ENCODE measurements around the gene CBLB. TPM values are rescaled to one million over a fixed set of nuclear protein-coding genes. Genes with fewer than 3 reads are reported as not detected.

Gene CBLB
- total RNA-seq, 5 donors from 2014 or later (not counting 1 experiment from before 2014, with no cell fraction given): 81.3 to 120 (median 99.6) TPM

- no peaks in the 10 kb centered on the region for H3K9me3 ChIP-seq
- H3K36me3 ChIP-seq (ENCODE audit: control insufficient read depth in 2 of 2, extremely low read depth in 1 of 2, insufficient read depth in 1 of 2, low read length in 1 of 2): peaks cover 0 to 2% of the 10 kb centered on the region in 2 donors
- POLR2A ChIA-PET: interaction anchor here in 1 of 2 donors (0.5 to 1.6 kb wide), 4 partner anchors 14 to 58 kb away, joined by 3 to 6 read pairs (median 3); no protein-coding TSS in a partner anchor
- DNase-seq: no peak
- no peak overlapping the region for H3K4me3 ChIP-seq (ENCODE audit: control insufficient read depth in 1 of 2, extremely low read depth in 1 of 2, low read length in 1 of 2)
- H3K27me3 Mint-ChIP-seq: no peaks in the 10 kb centered on the region
- H3K27me3 ChIP-seq (replicated peaks in 1 of 2; ENCODE audit: control insufficient read depth in 2 of 2, extremely low read depth in 1 of 2, insufficient read depth in 2 of 2, low read length in 1 of 2): no peaks in the 10 kb centered on the region
- H3K27ac ChIP-seq (ENCODE audit: low read length): no peak overlapping the region
- peaks cover 76 to 77% (median 76%) of the 10 kb centered on the region in 3 donors for H3K4me1 Mint-ChIP-seq
- WGBS (ENCODE audit: insufficient coverage): 100% methylated on average over 1 of the region's 2 CpGs
- CTCF ChIA-PET: interaction anchor here in 1 of 2 donors (0.5 to 1.7 kb wide), 4 partner anchors 12 to 59 kb away, joined by 3 to 5 read pairs (median 4); no protein-coding TSS in a partner anchor
- peaks cover 0 to 5% (median 0%) of the 10 kb centered on the region in 3 donors for H3K9me3 Mint-ChIP-seq
- peaks cover 28% of the 10 kb centered on the region for H3K36me3 Mint-ChIP-seq
- ATAC-seq (replicated peaks in 1 of 4): no peak
- peak overlapping the region; percentile 44 to 66 for H3K27ac Mint-ChIP-seq
- H3K4me1 ChIP-seq (ENCODE audit: control insufficient read depth in 1 of 2, extremely low read depth in 1 of 2, insufficient read depth in 2 of 2, low read length in 2 of 2): peaks cover 2 to 4% of the 10 kb centered on the region in 2 experiments
- H3K4me3 Mint-ChIP-seq: no peak overlapping the region
Observed at GRCh38 chr3:105809208-105809888, 59.5 kb downstream of the CBLB start.

- H3K9me3 ChIP-seq: no peaks in the 10 kb centered on the region
- Mint-ChIP-seq H3K27ac (no peak overlapping the region), H3K27me3 (no peaks in the 10 kb centered on the region), H3K4me3 (no peak overlapping the region), H3K36me3 (peaks cover 34% of the 10 kb centered on the region), H3K9me3 (peaks cover 0 to 5% (median 0%) of the 10 kb centered on the region in 3 donors), H3K4me1 (peaks cover 75 to 76% (median 76%) of the 10 kb centered on the region in 3 donors)
- no peak overlapping the region for H3K27ac ChIP-seq (ENCODE audit: low read length)
- ChIA-PET CTCF (interaction anchor here in 1 of 2 donors (1.0 to 1.7 kb wide), 2 partner anchors 10 to 19 kb away, joined by 3 to 5 read pairs; no protein-coding TSS in a partner anchor), POLR2A (interaction anchor here in 1 of 2 donors (0.5 kb wide), 1 partner anchor 24 kb away, joined by 3 read pairs; no protein-coding TSS in a partner anchor)
- DNase-seq: no peak
- H3K36me3 ChIP-seq (ENCODE audit: control insufficient read depth in 2 of 2, extremely low read depth in 1 of 2, insufficient read depth in 1 of 2, low read length in 1 of 2): peaks cover 0 to 2% of the 10 kb centered on the region in 2 donors
- H3K27me3 ChIP-seq (replicated peaks in 1 of 2; ENCODE audit: control insufficient read depth in 2 of 2, extremely low read depth in 1 of 2, insufficient read depth in 2 of 2, low read length in 1 of 2): no peaks in the 10 kb centered on the region
- H3K4me1 ChIP-seq (ENCODE audit: control insufficient read depth in 1 of 2, extremely low read depth in 1 of 2, insufficient read depth in 2 of 2, low read length in 2 of 2): peaks cover 0 to 4% of the 10 kb centered on the region in 2 experiments
- no peak for ATAC-seq (replicated peaks in 1 of 4)
- no peak overlapping the region for H3K4me3 ChIP-seq (ENCODE audit: control insufficient read depth in 1 of 2, extremely low read depth in 1 of 2, low read length in 1 of 2)
- WGBS (ENCODE audit: insufficient coverage): no CpG with 5 or more reads among the region's 3 CpGs
Observed at GRCh38 chr3:105807701-105808100, 61.1 kb downstream of the CBLB start.

GRCh38 chr3:105807146-105807545 lies 61.7 kb downstream of the CBLB start:
- Histone ChIP-seq H3K36me3 (ENCODE audit: control insufficient read depth in 2 of 2, extremely low read depth in 1 of 2, insufficient read depth in 1 of 2, low read length in 1 of 2) (peaks cover 0 to 2% of the 10 kb centered on the region in 2 donors), H3K27ac (ENCODE audit: low read length) (no peak overlapping the region), H3K4me1 (ENCODE audit: control insufficient read depth in 1 of 2, extremely low read depth in 1 of 2, insufficient read depth in 2 of 2, low read length in 2 of 2) (peaks cover 2 to 4% of the 10 kb centered on the region in 2 experiments), H3K4me3 (ENCODE audit: control insufficient read depth in 1 of 2, extremely low read depth in 1 of 2, low read length in 1 of 2) (no peak overlapping the region), H3K27me3 (replicated peaks in 1 of 2; ENCODE audit: control insufficient read depth in 2 of 2, extremely low read depth in 1 of 2, insufficient read depth in 2 of 2, low read length in 1 of 2) (no peaks in the 10 kb centered on the region), H3K9me3 (no peaks in the 10 kb centered on the region)
- Mint-ChIP-seq H3K36me3 (peaks cover 31% of the 10 kb centered on the region), H3K27ac (no peak overlapping the region), H3K4me3 (no peak overlapping the region), H3K27me3 (no peaks in the 10 kb centered on the region), H3K4me1 (peaks cover 76 to 77% (median 77%) of the 10 kb centered on the region in 3 donors), H3K9me3 (peaks cover 0 to 5% (median 0%) of the 10 kb centered on the region in 3 donors)
- DNase-seq (no peak), ATAC-seq (replicated peaks in 1 of 4) (no peak)
- WGBS (ENCODE audit: insufficient coverage): no CpG with 5 or more reads among the region's 4 CpGs
- CTCF ChIA-PET: no interaction called here
- POLR2A ChIA-PET: no interaction called here

- Mint-ChIP-seq H3K4me3 (no peak overlapping the region), H3K4me1 (peaks cover 76 to 78% (median 77%) of the 10 kb centered on the region in 3 donors), H3K27me3 (no peaks in the 10 kb centered on the region), H3K36me3 (peaks cover 26% of the 10 kb centered on the region), H3K9me3 (peaks cover 0 to 5% (median 0%) of the 10 kb centered on the region in 3 donors), H3K27ac (peak overlapping the region; percentile 29 to 48)
- ATAC-seq (replicated peaks in 1 of 4): peak; percentile 75 to 97 (median 94)
- no peaks in the 10 kb centered on the region for H3K27me3 ChIP-seq (replicated peaks in 1 of 2; ENCODE audit: control insufficient read depth in 2 of 2, extremely low read depth in 1 of 2, insufficient read depth in 2 of 2, low read length in 1 of 2)
- no peaks in the 10 kb centered on the region for H3K9me3 ChIP-seq
- POLR2A ChIA-PET: interaction anchor here (0.5 to 0.7 kb wide), 3 partner anchors 34 to 424 kb away, joined by 5 to 8 read pairs (median 7); no protein-coding TSS in a partner anchor
- H3K27ac ChIP-seq (ENCODE audit: low read length): no peak overlapping the region
- CTCF ChIA-PET: interaction anchor here (0.6 kb wide), 2 partner anchors 14 to 18 kb away, joined by 4 to 10 read pairs; no protein-coding TSS in a partner anchor
- no peak overlapping the region for H3K4me3 ChIP-seq (ENCODE audit: control insufficient read depth in 1 of 2, extremely low read depth in 1 of 2, low read length in 1 of 2)
- peaks cover 0 to 2% of the 10 kb centered on the region in 2 donors for H3K36me3 ChIP-seq (ENCODE audit: control insufficient read depth in 2 of 2, extremely low read depth in 1 of 2, insufficient read depth in 1 of 2, low read length in 1 of 2)
- H3K4me1 ChIP-seq (ENCODE audit: control insufficient read depth in 1 of 2, extremely low read depth in 1 of 2, insufficient read depth in 2 of 2, low read length in 2 of 2): peaks cover 2 to 9% of the 10 kb centered on the region in 2 experiments
- DNase-seq: peak in 5 of 35 experiments; percentile 9 to 66 (median 10)
Observed at GRCh38 chr3:105806359-105806758, 62.5 kb downstream of the CBLB start.

- no peaks in the 10 kb centered on the region for H3K9me3 ChIP-seq
- H3K27me3 Mint-ChIP-seq: no peaks in the 10 kb centered on the region
- peak overlapping the region; percentile 13 to 78 for H3K27ac Mint-ChIP-seq
- peaks cover 0 to 5% (median 0%) of the 10 kb centered on the region in 3 donors for H3K9me3 Mint-ChIP-seq
- peaks cover 78% of the 10 kb centered on the region in 3 donors for H3K4me1 Mint-ChIP-seq
- ATAC-seq (replicated peaks in 1 of 4): no peak
- POLR2A ChIA-PET: no interaction called here
- H3K36me3 ChIP-seq (ENCODE audit: control insufficient read depth in 2 of 2, extremely low read depth in 1 of 2, insufficient read depth in 1 of 2, low read length in 1 of 2): no peaks in the 10 kb centered on the region
- 100% methylated on average over 4 of the region's 7 CpGs for WGBS (ENCODE audit: insufficient coverage)
- H3K4me1 ChIP-seq (ENCODE audit: control insufficient read depth in 1 of 2, extremely low read depth in 1 of 2, insufficient read depth in 2 of 2, low read length in 2 of 2): peaks cover 7 to 10% of the 10 kb centered on the region in 2 experiments
- H3K4me3 ChIP-seq (ENCODE audit: control insufficient read depth in 1 of 2, extremely low read depth in 1 of 2, low read length in 1 of 2): no peak overlapping the region
- no peaks in the 10 kb centered on the region for H3K27me3 ChIP-seq (replicated peaks in 1 of 2; ENCODE audit: control insufficient read depth in 2 of 2, extremely low read depth in 1 of 2, insufficient read depth in 2 of 2, low read length in 1 of 2)
- CTCF ChIA-PET: no interaction called here
- H3K36me3 Mint-ChIP-seq: peaks cover 26% of the 10 kb centered on the region
- H3K4me3 Mint-ChIP-seq: peak overlapping the region in 1 of 3 donors; percentile 22
- no peak for DNase-seq
- no peak overlapping the region for H3K27ac ChIP-seq (ENCODE audit: low read length)
Observed at GRCh38 chr3:105805404-105805803, 63.4 kb downstream of the CBLB start.

- ChIA-PET POLR2A (interaction anchor here (0.7 kb wide), 2 partner anchors 14 to 1558 kb away, joined by 4 to 6 read pairs; no protein-coding TSS in a partner anchor), CTCF (interaction anchor here (0.5 to 1.3 kb wide), 2 partner anchors 34 to 617 kb away, joined by 3 read pairs; no protein-coding TSS in a partner anchor)
- ATAC-seq (replicated peaks in 1 of 4) (no peak), DNase-seq (no peak)
- H3K36me3 ChIP-seq (ENCODE audit: control insufficient read depth in 2 of 2, extremely low read depth in 1 of 2, insufficient read depth in 1 of 2, low read length in 1 of 2): no peaks in the 10 kb centered on the region
- no peak overlapping the region for H3K27ac ChIP-seq (ENCODE audit: low read length)
- H3K9me3 ChIP-seq: no peaks in the 10 kb centered on the region
- peaks cover 16 to 20% of the 10 kb centered on the region in 2 experiments for H3K4me1 ChIP-seq (ENCODE audit: control insufficient read depth in 1 of 2, extremely low read depth in 1 of 2, insufficient read depth in 2 of 2, low read length in 2 of 2)
- H3K36me3 Mint-ChIP-seq: peaks cover 28% of the 10 kb centered on the region
- WGBS (ENCODE audit: insufficient coverage): 96% methylated on average over 3 of the region's 5 CpGs
- H3K9me3 Mint-ChIP-seq: peaks cover 0 to 5% (median 0%) of the 10 kb centered on the region in 3 donors
- H3K27me3 ChIP-seq (replicated peaks in 1 of 2; ENCODE audit: control insufficient read depth in 2 of 2, extremely low read depth in 1 of 2, insufficient read depth in 2 of 2, low read length in 1 of 2): no peaks in the 10 kb centered on the region
- H3K4me3 ChIP-seq (ENCODE audit: control insufficient read depth in 1 of 2, extremely low read depth in 1 of 2, low read length in 1 of 2): no peak overlapping the region
- H3K27me3 Mint-ChIP-seq: no peaks in the 10 kb centered on the region
- H3K27ac Mint-ChIP-seq: peak overlapping the region; percentile 65 to 79
- peaks cover 82 to 87% (median 84%) of the 10 kb centered on the region in 3 donors for H3K4me1 Mint-ChIP-seq
- no peak overlapping the region for H3K4me3 Mint-ChIP-seq
Observed at GRCh38 chr3:105802118-105802706, 66.6 kb downstream of the CBLB start.
